Left renal cortex interstitium (tissue), 4 donors: ENCODE measurements around the gene HEG1. TPM values are rescaled to one million over a fixed set of nuclear protein-coding genes. Genes with fewer than 3 reads are reported as not detected.
"Not testable (repeated sequence)": the region's sequence is repeated elsewhere in the genome, so short reads cannot be mapped to it uniquely, and the experiment has no call there.

Experiments used
- DNase-seq, 4 donors: peaks; one replicate each; pipeline ENCODE4 v3.0.0-alpha.2; 2013; ENCODE audit warnings: low read depth in 4 of 4, low spot score in 2 of 4, missing footprints in 1 of 4
- polyA plus RNA-seq, 4 donors: library from polyadenylated mRNA; unstranded; fragments of 120-200 nt; gene quantifications; one replicate each; pipeline ENCODE4 v1.2.1, GENCODE V29; 2013; ENCODE audit not compliant: insufficient read length in 4 of 4

Gene HEG1
- polyA plus RNA-seq, 4 donors: 24.5 to 30.5 (median 29.1) TPM

DNA sequence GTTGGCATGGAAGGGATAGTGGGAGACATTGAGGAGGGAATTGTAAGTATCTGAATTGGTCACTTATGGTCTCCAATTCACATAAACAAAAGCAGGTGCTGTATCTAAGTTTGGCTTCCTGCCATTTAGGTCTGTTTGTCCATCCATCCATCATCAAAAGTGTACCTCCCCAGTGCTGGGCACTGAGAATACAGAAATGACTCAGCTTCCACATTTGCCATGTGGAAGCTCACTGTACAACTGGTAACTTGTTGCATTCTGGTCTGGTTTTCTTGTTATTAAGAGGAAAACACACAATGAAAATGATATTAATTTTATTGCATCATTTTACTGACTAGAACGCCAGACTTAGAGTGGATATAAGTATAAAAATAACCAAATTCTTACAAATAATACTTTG is 90.4 kb downstream of the HEG1 start:
- DNase-seq: no peak

DNA sequence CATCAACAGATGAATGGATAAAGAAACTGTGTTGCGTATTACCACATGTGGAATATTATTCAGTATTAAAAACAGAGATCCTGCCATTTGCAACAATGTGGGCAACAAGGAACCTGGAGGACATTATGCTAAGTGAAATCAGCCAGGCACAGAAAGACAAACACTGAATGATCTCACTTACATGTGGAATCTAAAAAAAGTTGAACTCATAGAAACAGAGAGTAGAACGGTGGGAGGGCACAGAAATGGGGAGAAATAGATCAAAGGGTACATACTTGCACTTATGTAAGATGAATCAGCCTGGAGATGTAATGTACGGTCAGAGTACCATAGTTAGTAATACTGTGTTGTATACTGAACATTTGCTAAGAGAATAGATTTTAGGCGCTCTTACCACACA is 91.4 kb downstream of the HEG1 start:
- no peak for DNase-seq

DNA sequence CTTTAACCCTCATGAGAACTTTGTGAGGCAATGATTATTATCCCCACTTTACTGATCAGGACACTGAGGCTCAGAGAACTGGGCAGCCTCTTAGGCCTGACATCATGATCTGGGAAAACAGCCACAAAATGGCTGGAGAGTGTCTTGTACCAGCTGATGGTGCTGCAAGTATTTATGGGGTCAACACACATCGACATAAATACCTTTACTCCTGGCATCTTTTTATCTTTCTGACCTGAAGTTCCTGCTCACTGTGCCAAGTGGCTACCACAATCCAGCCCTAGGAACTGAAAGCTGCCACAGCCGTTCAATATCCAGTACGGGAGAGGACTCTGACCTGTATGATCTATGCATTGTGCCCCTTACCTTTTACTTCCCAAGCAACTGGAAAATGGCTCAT is 92.0 kb downstream of the HEG1 start:
- DNase-seq: no peak

DNA sequence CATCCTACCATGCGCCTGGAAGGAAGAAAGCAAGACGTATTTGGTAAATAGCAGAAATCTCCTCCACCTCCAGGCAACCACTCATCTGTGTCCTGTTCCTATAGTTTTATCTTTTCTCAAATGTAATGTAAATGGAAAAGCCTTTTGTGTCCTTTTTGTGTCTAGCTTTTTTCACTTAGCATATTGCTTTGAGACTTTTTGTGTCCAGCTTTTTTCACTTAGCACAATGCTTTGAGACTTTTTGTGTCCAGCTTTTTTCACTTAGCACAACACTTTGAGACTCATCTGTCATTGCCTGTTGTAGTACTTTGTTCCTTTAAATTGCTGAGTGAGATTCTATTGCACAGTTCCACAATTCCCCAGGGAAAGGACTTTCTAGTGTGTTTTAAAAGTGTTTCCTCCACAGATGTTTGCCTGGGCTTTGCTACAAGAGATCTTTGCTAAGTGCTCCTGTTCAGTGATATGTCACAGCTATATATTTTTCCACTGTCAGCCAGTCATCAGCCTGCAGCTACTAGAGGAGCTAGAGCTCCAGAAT is 93.3 kb downstream of the HEG1 start:
- DNase-seq: no peak

DNA sequence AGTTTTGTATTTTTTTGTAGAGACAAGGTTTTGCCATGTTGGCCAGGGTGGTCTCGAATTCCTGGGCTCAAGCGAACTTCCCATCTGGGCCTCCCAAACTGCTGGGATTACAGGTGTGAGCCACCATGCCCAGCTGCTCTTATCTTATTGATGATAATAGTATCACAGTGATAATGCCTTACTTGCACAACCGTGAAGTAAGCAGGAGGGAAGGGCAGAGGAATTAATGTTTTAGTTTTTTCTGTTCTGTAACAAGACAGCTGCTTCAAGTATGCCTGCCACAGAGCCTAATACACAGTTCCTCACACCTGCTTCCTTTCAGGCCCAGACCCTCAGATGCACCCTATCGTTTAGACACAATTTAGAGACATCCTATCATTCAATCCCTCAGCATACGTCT is 95.1 kb downstream of the HEG1 start:
- DNase-seq: no peak

DNA sequence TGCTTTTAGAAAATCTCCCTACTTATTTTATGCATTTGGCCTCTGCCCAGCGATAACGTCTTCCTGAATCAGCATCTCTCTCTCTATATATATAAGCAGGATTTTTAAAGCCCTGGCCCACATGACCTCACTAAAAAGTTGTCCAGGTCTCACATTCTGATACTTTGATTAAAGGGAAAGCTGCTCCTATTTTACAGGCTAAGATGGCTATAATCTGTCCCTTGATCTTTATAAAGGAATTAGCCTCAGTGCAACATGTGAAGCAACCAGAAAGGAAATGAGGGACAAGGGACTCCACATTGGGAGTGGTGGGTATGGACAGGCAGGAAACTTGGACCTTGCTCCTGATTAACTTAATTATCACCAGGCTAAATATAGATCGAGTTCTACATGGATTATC is 95.7 kb downstream of the HEG1 start:
- no peak for DNase-seq

DNA sequence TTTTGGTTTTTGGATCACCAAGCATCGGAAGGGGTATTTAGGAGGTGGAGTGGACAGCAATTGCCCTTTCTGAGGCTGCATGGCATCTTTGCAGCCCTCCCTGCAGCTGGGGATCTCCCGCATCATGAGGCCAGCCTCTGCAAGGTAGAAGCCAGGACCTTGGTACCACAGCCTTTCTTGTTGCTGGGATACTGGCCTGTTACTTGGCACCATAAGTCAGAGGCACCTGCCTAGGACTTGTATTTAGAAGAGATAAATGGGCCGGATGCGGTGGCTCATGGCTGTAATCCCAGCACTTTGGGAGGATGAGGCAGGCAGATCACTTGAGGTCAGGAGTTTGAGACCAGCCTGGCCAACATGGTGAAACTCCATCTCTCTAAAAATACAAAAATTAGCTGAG is 97.8 kb downstream of the HEG1 start:
- DNase-seq: not testable (repeated sequence)

DNA sequence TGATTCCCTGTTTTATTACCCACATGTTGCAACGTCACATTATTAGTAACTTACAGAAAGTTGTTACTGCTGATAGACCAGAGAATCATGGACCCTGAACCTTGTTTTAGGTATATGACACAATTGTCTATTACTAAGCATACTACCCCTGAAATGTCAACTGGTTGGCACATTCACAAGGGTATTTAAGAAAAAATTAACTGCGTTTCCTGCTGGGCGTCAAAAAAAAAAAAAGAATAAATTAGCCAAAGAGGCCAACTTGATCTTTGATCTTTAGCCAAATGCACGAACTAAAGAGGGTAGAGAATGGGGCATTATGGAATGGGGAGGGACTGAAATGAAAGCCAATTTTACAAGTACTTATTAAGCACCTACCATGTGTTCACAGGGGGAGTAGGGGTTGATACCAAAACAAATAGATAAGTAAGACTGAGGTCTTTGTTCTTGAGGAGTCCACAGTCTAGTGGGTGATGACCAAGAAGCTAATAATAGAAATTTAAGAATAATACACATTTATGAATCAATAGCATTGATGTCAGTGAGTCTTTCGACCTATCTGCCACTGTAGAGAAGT is 103.4 kb downstream of the HEG1 start:
- no peak for DNase-seq

DNA sequence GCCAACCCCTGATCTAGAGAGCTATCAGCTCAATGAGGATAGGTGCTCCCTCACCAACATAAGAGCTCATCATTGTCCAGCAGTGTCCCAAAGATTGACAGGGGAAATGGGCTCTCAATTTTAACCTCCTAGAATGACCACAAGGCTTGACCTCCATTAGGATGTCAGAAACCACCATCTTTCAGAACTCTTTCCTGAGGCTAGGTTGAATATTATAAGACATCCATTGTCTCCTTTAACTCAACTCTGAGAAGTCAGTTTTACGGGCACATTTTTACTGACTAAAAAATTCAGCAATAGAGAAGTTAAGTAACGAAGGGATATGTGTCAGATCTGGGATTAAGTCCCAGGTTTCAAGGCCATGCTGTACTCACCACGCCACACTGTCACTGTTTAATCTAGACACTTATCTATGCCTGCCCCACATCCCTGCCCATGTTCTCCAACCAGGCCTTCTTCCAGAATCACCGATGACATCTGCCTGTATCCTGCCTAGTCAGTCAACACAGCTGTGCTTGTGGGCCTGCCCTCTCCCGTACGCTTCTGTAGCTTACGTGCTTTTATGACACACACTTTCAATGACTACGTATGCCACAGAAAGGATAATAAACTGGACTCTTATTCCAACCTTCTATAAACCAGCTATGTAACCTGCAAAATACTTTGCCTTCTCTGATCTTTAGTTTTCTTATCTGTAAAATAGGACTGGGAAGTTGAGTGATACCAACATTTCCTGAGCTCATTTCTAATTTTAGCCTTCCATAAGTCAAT is 104.1 kb downstream of the HEG1 start:
- DNase-seq: no peak

DNA sequence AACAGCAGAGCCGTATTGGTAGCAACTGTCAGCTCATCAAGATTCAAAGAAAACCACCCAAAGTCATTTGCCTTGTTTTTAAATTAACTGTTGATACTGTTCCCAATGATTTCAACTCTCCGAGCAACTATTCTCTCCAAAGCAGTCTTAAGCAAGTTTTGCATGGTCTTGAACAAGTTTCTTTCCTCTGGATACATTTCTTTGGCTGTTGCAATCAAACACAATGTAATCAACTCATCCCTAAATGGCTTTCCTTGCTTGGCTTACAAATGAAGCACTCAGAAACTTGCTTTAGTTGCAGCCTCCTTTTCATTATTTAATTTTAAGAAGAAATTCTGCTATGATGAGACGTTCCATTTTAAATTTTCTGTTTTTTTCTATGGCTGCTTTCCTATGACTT is 105.8 kb downstream of the HEG1 start:
- DNase-seq: no peak

DNA sequence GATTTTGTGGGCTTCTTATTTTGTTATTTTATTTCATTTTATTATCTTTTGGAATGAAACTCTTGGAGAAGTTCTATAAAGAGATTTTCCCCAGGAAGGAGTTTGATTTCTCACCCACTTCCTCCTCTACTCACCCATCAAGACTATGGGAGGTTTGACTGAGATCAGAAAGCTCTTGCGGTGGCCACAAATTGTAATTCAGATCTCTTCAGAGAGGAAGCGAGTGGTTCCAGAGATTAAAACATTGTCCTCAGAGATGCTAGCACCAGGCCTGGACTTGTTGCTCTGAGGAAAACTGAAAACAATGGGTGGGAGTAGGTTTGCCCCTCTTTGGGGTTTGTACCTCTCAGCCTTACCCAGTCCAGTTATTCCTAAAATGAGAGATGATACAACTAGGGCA is 113.2 kb downstream of the HEG1 start:
- DNase-seq: no peak

DNA sequence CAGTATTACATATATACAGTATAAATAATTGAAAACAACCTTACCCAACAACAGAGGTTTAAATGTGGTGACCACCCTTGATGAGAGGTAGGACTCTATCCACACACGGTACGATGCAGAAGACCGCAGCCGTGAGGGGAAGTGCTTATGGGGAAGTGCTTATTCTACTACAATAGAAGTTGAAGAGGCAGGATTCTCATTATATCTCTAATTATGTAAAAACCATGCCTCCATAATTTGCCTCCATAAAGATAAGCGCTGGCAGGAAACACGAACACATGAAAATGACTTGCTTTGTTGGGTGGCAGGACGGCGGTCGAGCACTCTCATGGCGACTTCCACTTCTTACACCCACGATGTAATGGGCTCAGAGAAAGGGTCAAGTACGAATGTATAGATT is 114.0 kb downstream of the HEG1 start:
- no peak for DNase-seq

DNA sequence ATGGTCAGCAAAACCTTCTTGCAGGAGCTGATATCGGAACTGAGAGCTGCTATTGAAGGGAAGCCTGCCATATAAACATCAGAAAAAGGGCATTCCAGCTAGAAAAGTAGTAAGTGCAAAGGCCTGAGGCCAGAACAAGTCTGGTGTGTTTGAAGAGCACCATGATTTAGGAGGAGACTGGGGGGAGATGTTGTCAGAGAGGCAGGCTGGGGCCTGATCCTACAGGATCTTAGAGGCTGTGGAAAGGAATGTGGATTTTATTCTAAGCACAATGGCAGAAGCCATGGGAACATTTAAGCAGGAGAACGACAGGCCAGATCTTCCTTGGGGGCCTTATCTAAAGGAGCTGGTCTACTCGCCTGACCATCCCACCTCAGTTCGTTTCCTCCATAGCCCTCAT is 116.1 kb downstream of the HEG1 start:
- no peak for DNase-seq

DNA sequence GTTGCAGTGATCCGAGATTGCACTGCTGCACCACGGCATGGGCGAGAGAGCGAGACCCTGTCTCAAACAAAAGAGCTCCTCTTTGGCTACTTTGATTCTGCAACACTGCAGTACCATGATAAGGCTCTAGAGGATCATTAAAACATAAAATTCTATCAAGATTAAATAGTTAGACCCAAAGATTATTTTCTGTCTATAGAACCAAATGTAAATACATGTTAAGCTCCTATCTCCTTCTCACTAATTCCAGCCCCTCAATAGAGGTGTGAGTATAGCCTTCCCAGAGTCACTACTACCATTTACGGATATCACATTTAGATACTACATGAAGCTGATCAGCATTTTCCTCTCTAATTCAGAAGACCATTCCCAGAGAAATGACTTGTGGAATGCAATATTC is 116.9 kb downstream of the HEG1 start:
- DNase-seq: no peak

DNA sequence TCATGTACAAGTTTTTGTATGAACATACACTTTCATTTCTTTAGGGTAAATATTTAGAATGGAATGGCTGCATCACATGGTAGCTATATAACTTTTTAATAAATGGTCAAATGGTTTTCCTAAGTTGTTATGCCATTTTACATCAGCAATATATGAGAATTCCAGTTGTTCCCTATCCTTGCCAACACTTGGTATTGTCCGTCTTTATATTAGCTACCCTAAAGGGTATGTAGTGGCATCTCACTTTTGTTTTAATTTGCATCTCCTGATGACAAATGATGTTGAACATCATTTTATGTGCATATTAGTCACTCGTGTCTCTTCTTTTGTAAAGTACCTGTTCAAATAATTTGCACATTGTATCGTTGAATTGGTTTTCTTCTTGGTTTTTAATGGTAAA is 118.7 kb downstream of the HEG1 start:
- no peak for DNase-seq

DNA sequence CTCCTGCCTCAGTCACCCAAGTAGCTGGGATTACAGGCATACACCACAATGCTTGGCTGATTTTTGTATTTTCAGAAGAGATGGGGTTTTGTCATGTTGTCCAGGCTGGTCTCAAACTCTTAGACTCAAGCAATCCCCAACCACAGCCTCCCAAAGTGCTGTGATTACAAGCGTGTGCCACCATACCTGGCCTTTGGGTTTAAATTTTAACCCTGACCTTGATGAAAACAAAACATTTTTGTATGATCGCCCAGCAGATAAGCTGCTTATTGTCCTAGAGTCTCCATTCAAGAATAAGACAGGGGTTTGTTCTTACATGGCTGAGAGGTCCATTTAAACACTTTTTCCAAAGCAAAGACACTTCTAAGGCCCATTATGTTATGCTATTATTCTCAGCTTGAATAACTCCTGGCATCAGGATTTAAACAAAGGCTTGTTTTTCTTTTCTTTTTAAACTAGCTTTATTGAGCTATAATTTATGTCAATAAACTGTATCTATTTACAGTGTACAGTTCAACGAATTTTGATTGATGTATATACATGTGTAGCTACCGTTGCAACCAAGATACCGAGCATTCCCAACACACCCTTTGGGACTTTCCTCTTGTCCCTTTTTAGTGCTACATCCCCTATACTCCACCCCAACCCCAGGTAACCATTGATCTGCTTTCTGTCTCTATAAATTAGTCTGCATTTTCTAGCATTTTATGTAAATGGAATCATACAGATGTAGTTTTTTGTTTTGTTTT is 119.8 kb downstream of the HEG1 start:
- DNase-seq: no peak

DNA sequence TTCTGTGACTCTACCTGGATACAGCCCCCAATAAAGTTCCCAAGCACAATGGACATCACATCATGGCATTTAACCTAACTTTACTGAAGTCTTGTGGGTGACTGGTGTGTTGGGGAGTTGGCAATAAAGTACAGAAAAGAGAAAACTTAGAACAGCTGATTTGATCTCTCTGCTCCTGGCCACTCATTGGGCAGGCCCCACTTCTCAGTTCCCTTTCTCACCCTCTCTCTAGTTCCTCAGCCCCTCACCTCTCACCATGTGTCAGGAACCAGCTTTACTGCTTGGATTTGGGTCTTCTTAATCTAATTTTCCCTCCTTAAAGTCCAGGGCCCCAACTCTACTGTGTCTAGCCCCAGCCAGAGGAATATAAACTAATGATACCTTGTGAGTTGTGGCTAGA is 120.5 kb downstream of the HEG1 start:
- DNase-seq: no peak

DNA sequence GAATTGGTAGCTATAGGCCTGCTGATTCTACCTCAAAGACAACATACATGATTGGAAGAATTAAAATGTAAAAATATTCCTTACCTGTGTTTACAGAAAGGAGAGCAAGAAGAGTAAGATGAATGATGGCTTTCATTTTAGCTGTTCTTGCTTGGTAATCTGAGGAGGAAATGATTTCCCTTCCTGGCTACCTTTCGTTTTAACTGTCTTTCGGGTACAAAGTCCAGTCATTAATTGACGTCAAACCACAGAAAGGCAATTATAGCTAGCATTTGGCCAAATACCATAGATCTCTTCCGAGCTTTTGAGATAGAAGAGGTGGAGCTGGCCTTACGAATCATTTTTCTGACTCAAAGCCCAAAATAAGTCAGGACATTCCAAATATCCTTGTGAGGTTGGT is 121.2 kb downstream of the HEG1 start, which contains the start of gene MUC13:
TSS of gene MUC13 (minus strand) at position 175 of the 400 bp plus-strand sequence. CDS start at position 136, 39 bp downstream.
- no peak for DNase-seq

DNA sequence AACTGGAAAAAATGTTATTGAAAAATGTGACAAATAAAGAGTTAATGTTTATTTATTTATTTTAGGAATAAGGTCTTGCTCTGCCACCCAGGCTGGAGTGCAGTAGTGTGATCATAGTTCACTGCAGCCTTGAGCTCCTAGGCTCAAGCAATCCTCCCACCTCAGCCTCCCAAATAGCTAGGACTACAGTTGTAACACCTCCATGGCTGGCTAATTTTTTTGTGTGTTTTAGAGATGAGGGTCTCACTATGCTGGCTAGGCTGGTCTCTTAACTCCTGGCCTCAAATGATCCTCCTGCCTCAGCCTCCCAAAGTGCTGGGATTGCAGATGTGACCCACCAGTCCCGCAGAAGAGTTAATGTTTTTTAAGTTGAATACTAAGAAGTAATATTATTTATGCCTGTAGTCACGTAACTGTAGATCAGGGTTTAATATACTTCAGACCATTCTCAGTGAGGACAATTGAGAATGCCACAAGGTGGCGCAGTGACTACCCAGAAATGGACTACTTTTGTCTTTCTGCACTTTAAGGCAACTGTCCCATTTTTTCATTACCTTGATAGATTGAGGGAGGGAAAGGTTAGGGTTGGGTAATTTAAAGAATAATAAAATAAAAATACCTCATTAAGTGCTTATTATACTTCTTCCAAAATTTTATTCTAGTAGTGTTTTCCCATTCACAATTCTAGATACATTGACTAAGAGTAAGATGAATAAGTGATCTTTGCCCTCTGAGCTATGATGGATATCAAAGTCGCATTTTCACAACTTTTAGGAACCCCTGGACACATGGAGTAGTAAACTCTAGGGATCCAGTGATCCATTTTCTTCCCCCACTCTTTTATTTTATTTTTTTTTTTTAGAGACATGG is 127.2 kb downstream of the HEG1 start:
- peak; percentile 17 to 51 (median 24) for DNase-seq

DNA sequence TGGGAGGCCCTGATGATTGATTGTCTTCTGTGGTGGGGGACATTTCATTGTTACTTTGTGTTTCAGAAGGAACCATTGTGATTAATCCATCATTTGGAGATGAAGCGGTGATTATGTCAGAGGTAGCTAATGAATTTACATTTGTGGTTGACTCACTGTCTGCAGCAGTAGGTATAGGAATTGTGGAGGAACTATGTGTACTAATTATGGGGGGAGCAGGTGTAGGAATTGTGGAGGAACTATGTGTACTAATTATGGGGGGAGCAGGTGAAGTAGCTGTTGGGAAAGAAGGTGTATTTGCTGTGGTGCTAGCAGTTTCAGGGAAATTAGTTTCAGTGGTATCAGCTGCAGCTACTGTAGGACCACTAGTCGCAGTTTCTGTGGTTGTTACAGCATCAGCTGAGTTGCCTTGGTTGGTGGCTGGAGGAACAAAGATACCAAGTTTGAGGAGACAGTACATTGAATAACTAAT is 128.2 kb downstream of the HEG1 start:
- DNase-seq: no peak
